DND-41 (cell line): Measurements from ENCODE around the gene NME9.

Source experiments
- EZH2 ChIP-seq: IDR thresholded peaks from 3 replicates; pipeline ENCODE4 v1.6.1; 2012; ENCODE audit warnings: borderline replicate concordance, low read depth, mild to moderate bottlenecking, moderate library complexity, low read length, inconsistent platforms; ENCODE audit not compliant: severe bottlenecking
- TF ChIP-seq, protein P1 (sequence below): IDR thresholded peaks from 2 replicates; pipeline ENCODE4 v1.5.1; 2012; ENCODE audit warnings: borderline replicate concordance, low read length, moderate library complexity, mild to moderate bottlenecking; ENCODE audit not compliant: poor library complexity, severe bottlenecking; ENCODE audit errors: extremely low read depth

DNA sequence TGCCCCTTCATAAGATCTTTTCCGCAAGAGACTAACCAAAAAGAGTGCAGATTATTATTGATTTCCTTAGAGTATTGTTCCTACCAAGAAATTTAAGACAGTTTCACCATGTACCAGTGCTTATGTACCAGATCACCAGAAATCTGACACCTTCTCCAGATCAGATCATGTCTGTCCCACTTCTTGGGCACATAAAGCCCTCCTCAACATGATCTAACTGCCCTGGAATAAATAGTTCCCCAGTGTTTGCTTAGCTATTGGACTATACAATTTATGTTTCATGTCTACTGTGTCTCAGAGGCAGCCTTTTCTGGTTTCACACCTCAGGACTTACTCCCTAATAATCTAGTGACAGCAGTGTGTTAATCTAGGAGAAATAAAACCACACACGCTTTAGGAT is 46.8 kb downstream of the NME9 start:
- TF ChIP-seq, protein P1, sequence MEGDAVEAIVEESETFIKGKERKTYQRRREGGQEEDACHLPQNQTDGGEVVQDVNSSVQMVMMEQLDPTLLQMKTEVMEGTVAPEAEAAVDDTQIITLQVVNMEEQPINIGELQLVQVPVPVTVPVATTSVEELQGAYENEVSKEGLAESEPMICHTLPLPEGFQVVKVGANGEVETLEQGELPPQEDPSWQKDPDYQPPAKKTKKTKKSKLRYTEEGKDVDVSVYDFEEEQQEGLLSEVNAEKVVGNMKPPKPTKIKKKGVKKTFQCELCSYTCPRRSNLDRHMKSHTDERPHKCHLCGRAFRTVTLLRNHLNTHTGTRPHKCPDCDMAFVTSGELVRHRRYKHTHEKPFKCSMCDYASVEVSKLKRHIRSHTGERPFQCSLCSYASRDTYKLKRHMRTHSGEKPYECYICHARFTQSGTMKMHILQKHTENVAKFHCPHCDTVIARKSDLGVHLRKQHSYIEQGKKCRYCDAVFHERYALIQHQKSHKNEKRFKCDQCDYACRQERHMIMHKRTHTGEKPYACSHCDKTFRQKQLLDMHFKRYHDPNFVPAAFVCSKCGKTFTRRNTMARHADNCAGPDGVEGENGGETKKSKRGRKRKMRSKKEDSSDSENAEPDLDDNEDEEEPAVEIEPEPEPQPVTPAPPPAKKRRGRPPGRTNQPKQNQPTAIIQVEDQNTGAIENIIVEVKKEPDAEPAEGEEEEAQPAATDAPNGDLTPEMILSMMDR, result no peak
- TF ChIP-seq EZH2, result no peak
